G401.6 (cell line): ENCODE results near the gene SMARCAL1.
"Not testable (repeated sequence)": the region's sequence is repeated elsewhere in the genome, so short reads cannot be mapped to it uniquely, and the experiment has no call there.

Experiments used
- FAIRE-seq: peaks from 2 replicates; lab custom pipeline; 2012; peaks lifted over from hg19 to GRCh38; lab: Jason Lieb, UNC

Gene SMARCAL1

DNA sequence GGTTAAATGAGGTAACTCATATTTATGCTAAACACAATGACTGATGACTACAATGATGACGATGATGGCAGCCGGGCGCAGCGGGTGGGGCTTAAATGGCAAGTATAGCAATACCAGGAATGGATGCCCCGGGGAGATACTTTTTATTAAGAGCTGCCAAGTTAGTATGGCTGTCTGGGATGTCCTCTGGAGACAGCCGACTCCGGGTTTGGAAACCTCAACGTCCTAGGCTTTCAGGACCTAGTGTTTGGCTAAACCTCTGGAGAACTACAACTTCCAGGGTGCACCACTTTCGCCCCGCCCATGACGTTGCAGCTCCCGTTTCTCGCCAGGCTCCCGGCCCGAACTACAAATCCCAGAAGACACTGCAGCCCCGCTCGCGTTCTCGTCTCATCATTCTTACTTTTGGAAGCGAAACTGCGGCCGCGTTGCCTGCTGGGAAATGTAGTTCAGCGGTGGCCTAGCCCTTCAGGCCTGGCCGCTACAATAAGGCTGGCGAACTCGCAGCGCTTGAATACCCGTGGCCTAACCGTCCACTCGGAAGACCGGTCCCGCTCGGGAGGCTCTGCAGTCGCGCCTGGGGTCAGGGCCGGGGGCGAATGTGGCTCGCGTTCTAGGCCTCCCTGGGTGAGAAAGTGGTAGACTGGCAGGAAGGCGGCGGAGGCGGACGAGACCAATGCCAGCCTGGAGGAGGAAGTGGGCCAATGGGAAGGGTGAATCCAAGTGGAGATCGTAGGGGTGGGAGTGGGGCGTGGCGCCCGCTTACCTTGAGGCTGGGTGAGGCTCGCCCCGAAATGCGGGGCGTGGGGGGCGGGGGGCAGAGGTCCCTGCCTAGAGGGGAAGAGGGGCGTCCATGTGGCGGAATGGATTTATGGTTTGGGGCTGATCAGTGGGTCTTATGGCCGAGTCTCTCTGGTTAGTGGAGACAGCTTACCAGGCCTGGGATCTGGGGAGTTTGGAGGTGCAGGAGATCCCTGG is at the start of gene SMARCAL1:
SMARCAL1 (plus strand) TSS at position 463 of the 978 bp plus-strand sequence. CDS start 2,221 bp downstream, outside the sequence.
- FAIRE-seq: peak; percentile 95

DNA sequence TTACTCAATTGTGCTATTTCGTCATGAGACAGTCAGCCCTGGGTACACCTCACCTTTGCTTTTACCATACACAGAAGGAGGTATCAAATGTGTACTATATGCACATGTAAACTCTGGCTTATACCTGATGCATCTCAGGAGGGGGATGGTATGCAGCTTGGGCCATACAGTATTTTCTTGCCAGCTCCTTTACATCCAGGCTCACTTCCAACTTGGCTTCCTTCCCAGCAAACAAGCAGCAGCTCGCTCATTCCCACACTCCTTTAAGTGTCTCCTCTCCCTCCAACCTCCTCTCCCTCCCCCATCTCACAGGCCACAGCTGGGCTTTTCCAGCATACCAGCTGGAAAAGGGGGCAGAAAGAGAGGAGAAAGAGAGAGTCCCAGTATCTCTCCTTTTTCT is 49.6 kb upstream of the SMARCAL1 start:
- FAIRE-seq: no peak

DNA sequence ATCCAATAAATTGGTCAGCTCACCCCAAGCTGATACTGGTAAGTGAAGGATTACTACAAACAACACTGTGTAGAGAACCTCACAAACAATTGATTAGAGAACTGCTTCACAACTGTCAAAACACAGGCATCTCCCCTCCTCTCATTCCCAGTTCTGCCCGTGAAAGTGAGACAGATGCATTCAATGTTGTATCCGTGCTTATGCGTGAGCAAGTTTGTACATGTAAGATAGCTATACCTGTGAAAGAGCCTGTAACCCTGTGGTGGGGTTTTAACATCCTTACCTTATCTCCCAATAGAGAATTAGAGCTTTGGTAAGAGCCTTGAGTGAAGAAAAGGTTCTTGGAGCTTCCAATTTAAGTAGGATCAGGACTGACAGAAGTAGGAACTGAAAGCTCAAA is 49.1 kb upstream of the SMARCAL1 start:
- no peak for FAIRE-seq

DNA sequence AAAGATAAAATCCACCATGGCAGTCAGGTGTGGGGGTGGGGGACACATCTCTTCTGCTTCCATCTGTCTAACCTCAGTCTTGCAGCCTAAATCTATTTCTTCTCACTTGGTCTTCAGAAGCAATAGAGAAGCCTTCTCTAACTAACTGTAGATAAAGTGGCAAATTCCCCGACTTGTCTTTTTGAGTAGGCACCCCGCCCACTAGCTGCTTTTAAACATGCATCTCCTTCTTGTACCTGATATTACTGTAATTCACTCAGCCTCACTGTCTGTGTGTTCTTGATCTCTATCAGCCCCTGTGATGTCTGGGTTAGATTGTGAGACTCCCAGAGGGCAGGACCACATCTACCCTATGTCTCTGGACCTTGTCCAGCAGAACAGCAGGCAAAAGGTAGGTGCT is 46.8 kb upstream of the SMARCAL1 start:
- no peak for FAIRE-seq

DNA sequence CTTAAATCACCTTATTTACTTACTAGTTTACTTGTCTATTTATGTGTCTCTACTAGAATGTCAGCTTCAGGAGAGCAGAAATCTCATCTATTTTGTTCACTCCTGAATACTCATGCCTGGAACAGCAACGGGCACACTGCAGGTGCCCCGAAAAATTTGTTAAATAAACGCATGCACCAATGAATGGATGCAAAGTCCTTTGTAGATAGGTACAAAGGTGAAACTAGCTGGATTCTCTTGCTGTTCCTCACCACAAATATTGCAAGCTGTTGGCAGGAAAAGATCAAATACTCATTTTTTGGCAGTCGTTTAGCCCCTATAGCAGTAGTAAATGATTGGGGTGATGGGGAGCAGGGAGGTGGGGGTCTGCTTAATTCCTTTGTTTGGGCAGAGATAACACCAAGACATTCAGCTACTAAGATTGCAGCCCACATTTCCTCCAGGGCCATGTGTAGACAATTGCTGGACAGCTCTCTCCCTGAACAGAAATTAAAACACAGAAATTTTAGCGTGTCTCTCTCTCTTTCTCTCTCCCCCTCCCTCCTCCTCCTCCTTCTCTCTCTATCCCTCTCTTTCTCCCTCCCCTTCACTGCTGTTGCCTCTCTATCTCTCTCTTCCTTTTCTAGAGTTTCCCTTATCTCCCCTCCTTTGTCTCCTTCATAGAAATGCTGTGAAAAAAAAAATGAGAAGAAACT is 45.4 kb upstream of the SMARCAL1 start:
- FAIRE-seq: no peak

DNA sequence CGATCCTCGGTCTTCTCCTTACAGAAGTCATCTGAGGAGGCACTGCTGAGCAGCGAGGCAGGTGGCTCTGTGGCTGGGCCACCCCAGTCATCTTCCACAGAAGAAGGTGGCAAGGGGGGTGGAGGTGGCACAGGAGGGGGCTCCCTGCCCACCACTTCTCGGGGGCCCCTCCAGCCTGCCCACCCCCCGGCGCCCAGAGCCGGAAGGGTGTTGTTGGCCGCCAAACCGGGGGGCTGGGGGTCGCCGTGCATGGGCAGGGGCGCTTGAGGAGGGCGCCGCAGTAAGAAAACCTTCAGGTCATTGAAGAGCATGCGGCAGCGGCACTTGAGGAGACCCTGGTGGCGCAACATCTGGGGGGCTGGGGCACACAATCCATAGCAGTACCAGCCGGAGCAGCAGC is 42.5 kb upstream of the SMARCAL1 start:
- no peak for FAIRE-seq

DNA sequence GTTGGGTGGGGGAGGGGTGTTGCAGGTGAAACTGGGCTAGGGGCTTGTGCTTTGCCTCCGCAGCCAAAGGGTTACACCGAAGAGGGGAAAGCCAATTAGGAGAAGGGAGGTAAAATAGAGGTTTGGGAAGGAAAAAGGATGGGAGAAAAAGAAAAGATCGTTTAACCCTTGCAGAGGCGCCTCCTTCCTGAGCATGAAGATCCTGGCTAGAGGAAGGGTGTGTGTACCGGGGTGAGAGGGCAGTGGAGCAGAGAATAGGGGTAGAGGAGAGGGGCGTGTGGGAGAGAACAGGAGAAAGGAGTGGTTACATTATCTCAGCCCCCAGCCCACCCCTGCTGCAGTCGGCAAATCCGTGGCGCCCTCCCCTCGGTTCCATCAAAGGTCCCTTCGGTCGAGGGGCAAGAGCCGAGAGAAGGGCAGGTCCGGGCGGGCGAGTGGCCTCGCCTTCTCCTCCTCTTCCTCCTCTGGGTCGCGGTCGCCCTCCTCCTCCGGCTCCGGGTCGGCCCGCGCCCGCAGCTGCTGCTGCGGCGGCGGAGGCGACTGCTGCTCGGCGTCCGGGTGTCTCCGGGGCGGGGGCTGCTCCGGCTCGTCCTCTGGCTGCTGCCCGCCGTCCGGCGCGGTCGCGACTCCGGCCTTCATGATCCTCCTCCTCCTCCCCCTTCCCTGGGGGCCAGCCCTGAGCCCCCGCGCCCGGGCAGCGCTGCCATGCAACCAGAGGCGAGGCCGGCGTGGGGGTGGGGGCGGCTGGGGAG is 41.1 kb upstream of the SMARCAL1 start:
- no peak for FAIRE-seq

DNA sequence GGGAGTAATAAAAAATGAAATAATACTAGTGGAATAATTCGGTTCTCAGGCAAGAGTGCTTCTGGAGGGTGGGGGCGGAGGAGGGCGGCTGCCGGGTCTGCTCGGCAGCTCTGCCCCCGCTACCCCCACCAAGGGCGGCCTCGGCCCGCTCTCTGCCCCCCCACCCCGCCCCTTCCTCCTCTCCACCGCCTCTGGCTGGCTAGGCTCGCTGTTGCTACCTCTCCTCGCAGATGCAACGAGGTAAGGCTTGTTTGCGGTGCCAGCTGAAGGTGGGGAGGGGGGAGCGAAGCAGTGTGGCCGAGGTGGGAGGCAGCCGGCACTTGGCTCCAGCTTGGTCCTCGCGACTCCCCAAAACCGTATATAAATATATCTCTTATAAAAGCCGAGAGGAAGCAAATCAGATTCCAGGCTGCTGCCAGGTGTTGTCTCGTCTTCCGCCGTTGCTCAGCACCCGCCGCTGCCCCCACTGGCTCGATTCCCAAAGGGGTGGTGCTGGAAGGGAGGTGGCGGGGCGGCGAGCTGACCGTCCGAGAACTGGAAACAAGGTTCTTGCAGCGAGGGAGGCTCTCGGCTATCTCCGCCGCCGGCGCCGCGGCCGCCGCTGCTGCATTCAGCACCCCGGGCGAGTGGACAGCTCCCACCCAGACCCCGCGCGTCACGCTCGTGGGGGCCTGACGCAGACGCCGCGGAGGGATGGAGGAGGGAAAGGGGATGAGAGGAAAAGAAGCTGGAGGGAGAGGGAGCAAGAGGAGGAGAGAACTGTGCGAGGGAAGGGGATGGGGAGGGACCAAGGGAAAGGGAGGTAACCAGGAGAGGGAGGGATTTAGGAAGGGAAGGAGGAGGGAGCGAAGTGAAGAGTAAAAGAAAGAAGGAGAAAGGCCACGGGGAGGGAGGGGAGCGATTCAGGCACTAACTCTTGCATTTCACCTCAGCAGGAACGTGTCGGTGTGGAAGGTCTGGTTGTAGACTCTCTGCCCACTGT is 40.3 kb upstream of the SMARCAL1 start, which contains the start of gene MARCHF4:
MARCHF4 (minus strand) TSS at position 763 of the 982 bp plus-strand sequence. CDS start 2,223 bp downstream, outside the sequence.
- FAIRE-seq: no peak

DNA sequence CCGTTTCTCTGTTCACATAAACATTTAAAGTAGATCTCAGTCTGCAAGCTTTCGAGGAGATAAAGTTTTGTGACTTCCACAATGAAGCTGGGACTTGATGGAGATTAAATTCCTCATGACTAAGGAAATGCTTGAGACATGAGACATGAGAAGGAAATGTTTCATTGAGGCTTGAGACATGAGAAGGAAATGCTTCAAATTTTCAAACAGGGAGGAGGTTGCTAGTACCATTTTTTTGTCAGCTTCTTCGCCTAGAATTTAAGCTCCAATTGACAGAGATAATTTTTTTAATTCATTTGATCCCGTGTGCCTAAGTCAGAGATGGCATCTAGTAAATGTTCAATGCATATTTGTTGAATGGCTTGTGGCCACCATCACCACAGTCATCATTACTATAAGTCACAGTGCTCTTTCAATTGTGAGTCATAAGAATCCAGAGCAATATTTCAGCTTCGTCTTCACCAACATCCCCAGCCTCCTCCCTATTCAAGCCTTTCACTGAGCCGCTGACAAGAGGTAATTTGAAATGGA is 39.5 kb upstream of the SMARCAL1 start:
- no peak for FAIRE-seq

DNA sequence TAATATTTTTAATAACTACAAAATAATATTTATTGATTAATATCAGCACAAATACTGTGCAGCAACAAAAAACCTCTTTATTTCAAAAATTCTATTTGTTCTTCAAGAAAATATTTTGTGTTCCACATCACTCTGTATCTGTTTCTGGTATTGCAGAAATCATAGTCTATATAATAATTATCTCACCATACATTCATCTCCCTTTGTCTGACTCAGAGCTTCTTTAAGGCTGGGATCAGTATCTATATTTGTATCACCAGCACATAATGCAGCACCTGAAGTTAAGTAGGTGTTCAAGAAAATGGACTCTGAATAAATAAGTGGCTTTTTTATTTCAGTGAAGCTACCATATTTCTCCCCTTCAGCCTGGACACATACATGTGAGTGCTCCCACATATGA is 38.4 kb upstream of the SMARCAL1 start:
- no peak for FAIRE-seq

DNA sequence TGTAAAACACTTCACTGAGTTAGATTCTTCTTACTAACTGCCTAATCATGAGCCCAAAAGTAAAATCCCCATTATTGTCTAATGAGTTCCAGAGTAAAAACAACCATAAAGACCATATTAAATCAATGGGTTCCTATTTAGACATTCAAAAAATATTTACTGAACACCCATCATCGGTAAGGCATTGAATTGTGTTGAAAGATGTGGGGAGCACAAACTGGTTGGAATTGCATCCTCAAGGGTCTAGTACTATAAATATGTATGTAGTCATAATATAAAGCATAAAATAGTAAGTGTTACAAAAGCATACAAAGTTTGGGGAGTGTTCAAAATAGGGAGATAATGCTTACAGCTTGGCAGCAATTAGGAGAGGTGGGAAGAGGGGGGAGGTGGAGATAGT is 37.0 kb upstream of the SMARCAL1 start:
- no peak for FAIRE-seq

DNA sequence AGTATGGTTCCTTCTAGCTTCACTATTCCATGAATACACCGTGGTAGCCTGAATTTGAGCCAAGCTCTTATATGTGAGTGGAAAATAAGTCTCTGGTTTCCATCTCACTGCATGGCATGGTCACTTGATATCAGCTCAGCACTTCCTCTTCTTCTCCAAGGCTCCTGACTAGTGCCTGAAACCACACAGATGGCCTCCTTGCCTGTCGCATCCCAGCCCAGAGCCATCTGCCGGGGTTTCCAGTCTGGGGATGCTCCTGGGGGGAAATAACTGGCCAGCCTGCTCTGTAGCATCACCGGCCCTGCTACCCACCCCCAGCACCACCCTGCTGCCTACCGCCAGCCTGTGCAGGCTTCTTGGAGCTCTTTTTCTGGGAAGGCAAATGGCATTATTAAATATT is 32.3 kb upstream of the SMARCAL1 start:
- FAIRE-seq: no peak

DNA sequence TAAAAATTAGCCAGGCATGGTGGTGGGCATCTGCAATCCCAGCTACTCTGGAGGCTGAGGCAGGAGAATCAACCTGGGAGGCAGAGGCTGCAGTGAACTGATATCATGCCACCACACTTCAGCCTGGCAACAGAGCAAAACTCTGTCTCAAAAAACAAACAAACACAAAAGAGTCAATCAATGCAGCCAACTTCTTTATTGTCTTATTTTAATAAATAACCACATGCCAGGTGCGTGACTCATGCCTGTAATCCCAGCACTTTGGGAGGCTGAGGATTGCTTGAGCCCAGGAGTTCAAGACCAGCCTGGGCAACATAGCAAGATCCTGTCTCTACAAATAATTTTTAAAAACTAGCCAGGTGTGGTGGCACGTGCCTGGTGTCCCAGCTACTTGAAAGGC is 27.9 kb upstream of the SMARCAL1 start:
- not testable (repeated sequence) for FAIRE-seq

DNA sequence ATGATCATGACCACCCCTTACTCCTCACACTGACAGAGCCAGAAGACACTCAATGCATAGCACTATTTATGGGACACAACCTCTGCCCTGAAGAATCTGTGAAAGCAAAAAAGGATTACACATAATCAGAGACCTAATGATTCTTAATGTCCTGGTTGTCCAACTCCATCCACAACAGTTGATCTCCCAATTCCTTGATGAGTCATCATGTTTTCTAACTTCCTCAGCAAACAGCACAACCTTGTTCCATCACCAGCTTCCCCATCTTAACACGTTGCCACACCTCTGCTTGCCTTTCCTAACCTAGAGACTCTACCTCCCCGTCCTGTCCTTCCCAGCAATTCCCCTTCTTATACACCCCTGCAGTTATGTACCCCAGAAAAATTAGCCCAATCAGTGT is 26.8 kb upstream of the SMARCAL1 start:
- no peak for FAIRE-seq

DNA sequence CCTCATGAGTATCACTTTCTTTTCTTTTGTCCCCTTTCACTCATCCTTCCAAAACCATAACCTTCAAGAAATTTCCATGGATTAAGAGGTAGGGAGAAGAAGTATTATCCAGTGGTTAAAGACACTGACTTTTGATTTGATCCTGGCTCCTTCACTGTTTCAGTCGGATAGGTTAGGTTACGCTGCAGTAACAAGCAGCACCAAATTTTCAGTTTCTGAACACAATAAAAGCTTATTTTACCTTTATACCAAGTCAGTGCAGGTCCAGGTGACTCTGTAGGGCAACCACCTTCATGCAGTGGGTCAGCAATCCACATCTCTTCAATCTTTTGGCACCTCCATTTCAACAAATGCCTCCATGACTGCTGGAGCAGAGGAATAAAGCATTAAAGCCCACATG is 25.0 kb upstream of the SMARCAL1 start:
- no peak for FAIRE-seq

DNA sequence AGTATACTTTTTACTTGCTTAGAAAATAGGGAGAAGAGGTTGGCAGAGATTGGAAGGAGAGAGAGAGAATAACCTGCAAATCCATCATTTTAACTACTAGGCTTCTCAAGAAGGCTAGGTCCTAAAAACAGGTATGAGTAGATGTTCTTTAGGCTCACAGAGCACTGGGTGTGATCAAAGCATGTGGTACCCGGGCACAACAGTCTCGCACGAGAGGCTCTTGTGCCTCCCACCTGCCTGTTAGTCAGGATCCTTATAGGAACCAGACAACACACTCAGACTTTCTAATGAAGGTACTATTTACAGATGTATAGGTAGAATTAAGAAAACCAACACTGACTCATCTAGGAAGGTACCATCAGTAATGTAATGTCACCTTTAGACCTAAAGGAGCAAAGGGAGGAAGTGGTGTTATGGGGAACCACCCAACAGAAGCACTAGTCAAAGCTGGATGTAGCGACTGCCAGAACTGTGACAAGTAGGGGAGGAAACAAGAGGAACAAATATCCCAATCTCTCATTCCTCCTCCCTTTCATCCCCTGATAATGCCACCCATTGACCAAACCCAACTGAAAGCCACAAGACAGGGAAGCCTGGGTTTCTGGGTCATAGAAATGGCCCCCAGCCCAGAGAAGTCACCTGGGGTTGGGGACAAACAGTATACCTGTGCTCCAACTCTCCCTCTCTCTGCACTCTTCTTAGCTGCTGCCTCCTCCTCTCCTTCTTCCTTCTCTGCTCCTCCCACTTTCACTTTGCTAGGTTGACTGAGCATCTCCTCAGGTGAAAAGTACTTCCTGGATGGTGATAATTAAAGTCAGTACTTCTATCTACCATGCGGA is 24.0 kb upstream of the SMARCAL1 start:
- FAIRE-seq: no peak

DNA sequence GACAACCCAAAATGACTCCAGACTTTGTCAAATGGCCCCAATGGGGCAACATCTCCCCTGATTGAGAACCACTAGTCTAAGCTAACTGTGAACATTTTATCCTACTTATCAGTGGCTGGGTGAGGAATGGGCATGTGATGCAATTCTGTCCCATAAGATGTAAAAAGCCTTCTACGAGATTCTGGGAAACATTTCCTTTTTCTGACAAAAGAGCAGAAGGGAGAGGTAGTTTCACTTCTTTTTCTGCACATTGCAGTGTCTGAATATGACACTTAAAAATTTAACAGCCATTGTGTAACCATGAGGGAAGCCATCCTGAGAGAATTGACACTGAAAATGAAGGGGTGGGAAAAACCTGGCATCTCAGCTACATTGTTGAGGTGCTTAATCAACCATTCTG is 22.7 kb upstream of the SMARCAL1 start:
- FAIRE-seq: no peak

DNA sequence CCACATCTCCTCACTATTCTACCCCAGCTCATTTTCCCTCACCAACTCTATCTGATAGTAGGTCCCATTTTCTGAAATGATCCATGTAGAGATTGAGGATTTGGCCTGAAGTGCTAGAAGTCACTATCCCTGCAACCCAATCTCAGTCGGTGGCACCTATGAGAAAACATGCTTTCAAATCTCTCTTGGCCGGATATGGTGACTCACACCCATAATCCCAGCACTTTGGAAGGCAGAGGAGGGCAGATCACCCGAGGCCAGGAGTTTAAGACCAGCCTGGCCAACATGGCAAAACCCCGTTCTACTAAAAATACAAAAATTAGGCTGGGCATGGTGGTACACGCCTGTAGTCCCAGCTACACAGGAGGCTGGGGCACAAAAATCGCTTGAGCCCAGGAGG is 20.9 kb upstream of the SMARCAL1 start:
- FAIRE-seq: no peak

DNA sequence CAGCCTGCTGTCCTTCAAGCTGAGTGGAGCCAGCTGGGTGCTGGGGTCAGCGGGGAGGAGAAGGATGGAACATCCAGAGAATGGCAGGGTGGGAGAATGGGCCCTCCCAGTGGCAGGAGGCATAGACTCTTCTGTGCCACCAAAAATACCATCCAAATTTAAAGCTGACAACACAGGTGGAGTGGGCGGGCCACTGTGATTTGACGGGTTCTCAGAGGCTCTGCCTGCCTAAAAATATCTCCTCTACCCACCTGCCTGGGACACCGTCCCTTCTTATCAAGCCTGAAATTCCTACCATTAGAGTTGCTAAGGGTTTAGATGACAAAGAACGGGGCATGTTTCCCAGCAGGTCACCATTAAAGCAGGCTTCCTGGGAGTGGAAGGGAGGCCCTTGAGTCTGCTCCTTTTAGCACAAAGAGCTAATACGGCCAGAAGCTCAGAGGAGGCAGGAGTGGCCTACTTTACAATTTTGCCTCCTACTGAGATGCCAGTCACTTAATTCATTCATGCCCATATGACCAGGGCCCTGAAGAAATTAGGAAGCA is 20.2 kb upstream of the SMARCAL1 start:
- FAIRE-seq: no peak
